ENCODE measurements around the gene CD2BP2. TPM values are rescaled to one million over a fixed set of nuclear protein-coding genes. Genes with fewer than 3 reads are reported as not detected.

Gene CD2BP2
- total and polyA plus RNA-seq, 2 of the 8 experiments (the other 6 are each of a cell fraction or from before 2014, with no cell fraction given), result 22.4 to 55.3 TPM

DNA sequence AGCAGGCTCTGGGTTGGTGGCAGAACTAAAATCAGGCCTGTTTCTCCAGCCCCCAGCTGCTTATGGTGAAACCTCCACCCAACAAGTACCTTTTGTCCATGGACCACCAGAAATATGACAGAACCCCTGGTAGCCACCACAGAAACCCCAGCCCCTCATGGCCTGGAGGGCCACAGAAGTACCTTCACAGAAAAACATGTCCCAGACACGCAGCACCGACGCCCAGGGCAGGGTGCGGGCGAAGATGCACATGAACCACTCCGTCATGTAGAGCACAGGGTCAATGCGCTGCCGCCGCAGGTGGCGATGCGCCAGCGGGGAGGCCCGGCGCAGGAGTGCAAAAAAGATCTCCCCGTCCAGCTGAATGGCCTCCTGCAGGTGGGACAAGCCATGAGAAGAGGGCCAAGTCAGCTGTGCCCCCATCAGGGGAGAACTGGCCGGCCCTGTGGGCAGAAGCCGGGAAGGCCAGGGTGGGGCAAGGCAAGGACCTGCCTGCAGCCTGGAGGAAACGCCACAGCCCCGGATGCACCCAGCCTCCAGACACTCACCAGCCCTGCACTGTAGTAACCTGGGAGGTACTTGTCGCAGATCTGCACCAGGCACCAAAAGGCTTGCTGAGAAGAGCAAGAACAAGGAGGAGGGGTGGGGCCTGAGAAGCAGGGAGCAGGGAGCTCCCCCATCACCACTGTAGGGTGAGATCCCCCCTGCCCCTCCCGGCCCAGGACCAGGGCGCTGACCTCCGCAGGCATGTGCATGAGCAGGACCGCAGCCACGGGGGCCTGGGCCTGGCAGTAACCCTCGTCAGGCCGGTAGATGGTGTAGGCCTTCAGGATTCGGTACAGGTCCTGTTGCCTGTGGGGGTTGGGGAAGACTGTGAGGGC is 4.1 kb upstream of the CD2BP2 start:
- Histone ChIP-seq H2BK20ac (ENCODE audit: low read length) (no peak overlapping the region), H4K8ac (ENCODE audit: extremely low read depth, insufficient read depth, low read length) (peak overlapping the region; percentile 42), H2BK120ac (replicated peaks; ENCODE audit: low read depth, low read length) (no peak overlapping the region), H4K5ac (ENCODE audit: insufficient read length, low read depth, low read length) (no peak overlapping the region), H3K4me2 (ENCODE audit: insufficient read depth in 1 of 2, low read depth in 2 of 2, low read length in 2 of 2) (no peak overlapping the region), H3K79me1 (ENCODE audit: low read depth, low read length) (no peaks in the 10 kb centered on the region), H3K36me3 (ENCODE audit: control insufficient read depth in 2 of 4, insufficient read depth in 4 of 4, low read length in 3 of 4) (peaks cover 0 to 4% (median 1%) of the 10 kb centered on the region in 4 experiments; a peak in 3 of 8 replicates), H3K56ac (replicated peaks; ENCODE audit: insufficient read length, low read depth, low read length) (no peak overlapping the region), H3K4me3 (ENCODE audit: extremely low read depth in 1 of 4, insufficient read depth in 2 of 4, low read depth in 3 of 4, low read length in 4 of 4) (no peak overlapping the region), H2AFZ (ENCODE audit: low read length) (no peak overlapping the region), H3K79me2 (ENCODE audit: control insufficient read depth in 1 of 2, insufficient read depth in 2 of 2, low read length in 2 of 2) (peaks cover 0 to 7% of the 10 kb centered on the region in 2 experiments; a peak in 2 of 4 replicates), H3K4ac (replicated peaks; ENCODE audit: insufficient read length, low read depth, low read length) (no peak overlapping the region), H3K23ac (ENCODE audit: insufficient read length) (no peak overlapping the region), H2BK5ac (ENCODE audit: low read depth, low read length) (no peak overlapping the region), H3K4me1 (replicated peaks in 1 of 4; ENCODE audit: control insufficient read depth in 3 of 4, insufficient read depth in 4 of 4, low read length in 3 of 4) (peaks cover 0 to 6% (median 4%) of the 10 kb centered on the region in 4 experiments; a peak in 5 of 7 replicates), H3K14ac (ENCODE audit: insufficient read length) (no peak overlapping the region), H4K20me1 (replicated peaks in 1 of 2; ENCODE audit: control insufficient read depth in 1 of 2, insufficient read depth in 2 of 2, low read length in 2 of 2) (peaks cover 0 to 13% of the 10 kb centered on the region in 2 experiments), H3K18ac (ENCODE audit: extremely low read depth, low read length) (no peak overlapping the region), H3K9me3 (ENCODE audit: insufficient read depth in 2 of 2, low read depth in 1 of 2, low read length in 1 of 2) (no peaks in the 10 kb centered on the region), H3K27ac (ENCODE audit: low read depth, low read length) (no peak overlapping the region), H2BK15ac (ENCODE audit: low read length) (no peak overlapping the region), H3K9ac (replicated peaks in 1 of 4; ENCODE audit: extremely low read depth in 1 of 4, low read depth in 3 of 4, low read length in 3 of 4) (no peak overlapping the region; a peak in 1 of 7 replicates), H4K91ac (replicated peaks; ENCODE audit: insufficient read length, low read length) (no peak overlapping the region), H3K23me2 (ENCODE audit: low read depth, low read length) (peaks cover 11% of the 10 kb centered on the region), H2AK5ac (ENCODE audit: low read depth, low read length) (no peak overlapping the region), H3K27me3 (replicated peaks in 1 of 4; ENCODE audit: control insufficient read depth in 3 of 4, extremely low read depth in 1 of 4, insufficient read depth in 3 of 4, low read length in 3 of 4) (no peaks in the 10 kb centered on the region), H2BK12ac (ENCODE audit: low read depth, low read length) (no peak overlapping the region)
- CTCF ChIA-PET (ENCODE audit: partially characterized antibody), result interaction anchor here (0.6 to 3.2 kb wide), 14 partner anchors 8 to 510 kb away, joined by 3 to 11 read pairs (median 4); partner anchors contain the start of gene ZNF48
- POLR2A ChIA-PET (ENCODE audit: partially characterized antibody), result interaction anchor here (0.7 to 7.9 kb wide), 8 partner anchors 10 to 257 kb away, joined by 3 to 79 read pairs (median 3); partner anchors contain the start of genes TBC1D10B, ZNF48 and ZNF771
- TF ChIP-seq SRF (IDR thresholded peaks at IDR 0.05; ENCODE audit: low read depth, low read length), result no peak
- TF ChIP-seq, protein P1, sequence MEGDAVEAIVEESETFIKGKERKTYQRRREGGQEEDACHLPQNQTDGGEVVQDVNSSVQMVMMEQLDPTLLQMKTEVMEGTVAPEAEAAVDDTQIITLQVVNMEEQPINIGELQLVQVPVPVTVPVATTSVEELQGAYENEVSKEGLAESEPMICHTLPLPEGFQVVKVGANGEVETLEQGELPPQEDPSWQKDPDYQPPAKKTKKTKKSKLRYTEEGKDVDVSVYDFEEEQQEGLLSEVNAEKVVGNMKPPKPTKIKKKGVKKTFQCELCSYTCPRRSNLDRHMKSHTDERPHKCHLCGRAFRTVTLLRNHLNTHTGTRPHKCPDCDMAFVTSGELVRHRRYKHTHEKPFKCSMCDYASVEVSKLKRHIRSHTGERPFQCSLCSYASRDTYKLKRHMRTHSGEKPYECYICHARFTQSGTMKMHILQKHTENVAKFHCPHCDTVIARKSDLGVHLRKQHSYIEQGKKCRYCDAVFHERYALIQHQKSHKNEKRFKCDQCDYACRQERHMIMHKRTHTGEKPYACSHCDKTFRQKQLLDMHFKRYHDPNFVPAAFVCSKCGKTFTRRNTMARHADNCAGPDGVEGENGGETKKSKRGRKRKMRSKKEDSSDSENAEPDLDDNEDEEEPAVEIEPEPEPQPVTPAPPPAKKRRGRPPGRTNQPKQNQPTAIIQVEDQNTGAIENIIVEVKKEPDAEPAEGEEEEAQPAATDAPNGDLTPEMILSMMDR (IDR thresholded peaks at IDR 0.05; ENCODE audit: control extremely low read depth in 1 of 3, insufficient read depth in 1 of 3, low read depth in 1 of 3, low read length in 3 of 3), result peak in 2 of 3 experiments; percentile 4 to 7; a peak in 3 of 4 replicates
- TF ChIP-seq EGR1 (IDR thresholded peaks at IDR 0.05; ENCODE audit: borderline replicate concordance, low read depth, low read length), result no peak
- TF ChIP-seq RAD21 (IDR thresholded peaks at IDR 0.05 in 1 of 2, conservative IDR thresholded peaks at IDR 0.05 in 1 of 2; ENCODE audit: low read depth in 2 of 2, low read length in 2 of 2), result peak in 1 of 2 experiments; percentile 36; a peak in 2 of 4 replicates
- FAIRE-seq, result no peak
- no peak for DNase-seq (ENCODE audit: low read depth in 1 of 2, low spot score in 2 of 2)
- WGBS, 2 experiments (ENCODE audit: extremely low coverage in 1 of 2, insufficient coverage in 1 of 2, insufficient read length in 1 of 2, insufficient replicate concordance in 2 of 2, low coverage in 1 of 2, low lambda C conversion rate in 2 of 2, missing lambda C conversion rate in 1 of 2), result 95% methylated on average over 28 of the region's 28 CpGs; no CpG with 5 or more reads in 1 of the 2 experiments

All from H1 (cell line).